HG03139 (cell line): ENCODE measurements around the gene TMEM87B.
"Not testable (repeated sequence)": the region's sequence is repeated elsewhere in the genome, so short reads cannot be mapped to it uniquely, and the experiment has no call there.

ENCODE experiments used
- ATAC-seq: cut with Tn5 transposase; IDR thresholded peaks from one replicate; pipeline ENCODE4 v1.9.1; 2021; ENCODE audit not compliant: unreplicated experiment

The TMEM87B gene

GRCh38 chr2:112032689-112033465 lies 22.2 kb upstream of the TMEM87B start:
- no peak for ATAC-seq

DNA sequence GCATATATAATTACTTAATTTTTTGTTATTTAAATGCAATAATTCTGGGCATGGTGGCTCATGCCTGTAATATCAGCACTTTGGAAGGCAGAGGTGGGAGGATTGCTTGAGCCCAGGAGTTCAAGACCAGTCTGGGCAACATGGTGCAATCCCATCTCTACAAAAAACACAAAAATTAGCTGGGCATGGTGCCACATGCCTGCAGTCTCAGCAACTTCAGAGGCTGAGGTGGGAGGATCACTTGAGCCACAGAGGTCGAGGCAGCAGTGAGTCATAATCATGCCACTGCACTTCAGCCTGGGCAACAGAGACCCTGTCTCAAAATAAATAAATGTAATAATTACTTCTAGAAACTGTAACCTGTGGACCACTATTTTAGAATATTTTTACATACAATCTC lies 21.5 kb upstream of the TMEM87B start:
- ATAC-seq: no peak

- ATAC-seq: no peak
These were observed 20.1 kb upstream of the TMEM87B start for GRCh38 chr2:112034924-112035323.

DNA sequence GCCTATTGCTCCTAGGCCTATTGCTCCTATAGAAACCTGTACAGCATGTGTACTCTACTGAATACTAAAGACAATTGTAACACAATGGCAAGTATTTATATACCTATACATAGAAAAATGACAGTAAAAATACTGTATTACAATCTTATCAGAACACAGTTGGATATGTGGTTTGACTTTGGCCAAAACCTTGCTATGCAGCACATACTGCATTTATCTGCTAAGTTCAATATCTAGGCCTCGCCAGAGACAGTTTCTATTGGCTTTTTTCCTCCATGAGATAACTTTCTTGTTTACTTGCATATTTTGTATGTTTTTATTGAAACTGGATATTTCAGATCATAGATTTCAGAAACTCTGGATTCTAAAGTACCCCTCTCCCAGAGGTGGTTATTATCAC lies 19.3 kb upstream of the TMEM87B start:
- no peak for ATAC-seq

DNA sequence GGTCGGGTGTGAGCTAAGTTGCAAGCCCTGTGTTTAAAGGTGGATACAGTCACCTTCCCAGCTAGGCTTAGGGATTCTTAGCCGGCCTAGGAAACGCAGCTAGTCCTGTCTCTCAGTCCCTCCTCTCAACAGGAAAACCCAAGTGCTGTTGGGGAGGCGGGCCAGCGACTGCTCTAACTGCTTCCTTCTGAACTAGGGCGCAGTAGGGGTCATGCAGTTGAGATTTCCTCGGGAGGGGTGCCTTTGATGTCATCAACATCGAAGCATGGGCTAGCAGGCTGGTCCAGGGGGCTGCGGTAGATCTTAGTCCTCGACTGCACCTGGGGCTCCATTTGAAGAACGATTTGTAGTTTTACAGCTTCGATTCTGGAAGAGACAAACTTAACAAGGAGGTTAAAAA lies 15.5 kb upstream of the TMEM87B start:
- not testable (repeated sequence) for ATAC-seq

DNA sequence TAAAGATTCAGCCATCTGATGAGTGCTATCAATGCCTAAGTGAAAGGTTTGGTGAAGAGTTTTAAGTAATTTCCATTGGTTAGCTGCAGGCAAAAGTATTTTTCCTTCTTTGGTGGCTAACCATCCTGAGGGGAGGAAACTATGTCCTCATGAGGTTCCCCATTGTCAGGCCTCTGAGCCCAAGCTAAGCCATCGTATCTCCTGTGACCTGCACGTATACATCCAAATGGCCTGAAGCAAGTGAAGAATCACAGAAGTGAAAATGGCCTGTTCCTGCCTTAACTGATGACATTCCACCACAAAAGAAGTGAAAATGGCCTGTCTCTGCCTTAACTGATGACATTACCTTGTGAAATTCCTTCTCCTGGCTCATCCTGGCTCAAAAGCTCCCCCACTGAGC lies 15.0 kb upstream of the TMEM87B start:
- ATAC-seq: not testable (repeated sequence)

- not testable (repeated sequence) for ATAC-seq
These were observed 13.6 kb upstream of the TMEM87B start for GRCh38 chr2:112041460-112041859.

DNA sequence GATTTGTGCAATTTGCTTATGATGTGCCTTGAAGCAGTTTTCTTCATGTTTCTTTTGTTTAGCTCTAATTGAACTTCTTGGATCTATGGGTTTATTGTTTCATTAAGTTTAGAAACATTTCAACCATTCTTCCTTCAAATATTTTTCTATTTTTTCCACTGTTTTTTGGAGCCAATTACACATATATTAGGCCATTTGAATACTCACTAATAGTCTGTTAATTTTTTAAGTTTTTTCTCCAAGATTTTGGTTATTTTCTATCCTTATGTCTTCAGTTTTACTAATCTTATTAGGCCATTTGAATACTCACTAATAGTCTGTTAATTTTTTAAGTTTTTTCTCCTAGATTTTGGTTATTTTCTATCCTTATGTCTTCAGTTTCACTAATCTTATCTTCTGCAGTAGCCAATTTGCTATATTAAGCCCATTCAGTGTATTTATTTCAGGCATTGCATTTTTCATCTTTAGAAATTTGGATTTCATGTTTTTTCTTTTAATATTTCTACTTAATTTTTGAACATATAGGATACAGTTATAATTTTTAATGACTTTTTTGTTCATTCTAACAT lies 9.5 kb upstream of the TMEM87B start:
- ATAC-seq: no peak

- no peak for ATAC-seq
These were observed 8.8 kb upstream of the TMEM87B start for GRCh38 chr2:112046231-112046630.

- no peak for ATAC-seq
These were observed 7.4 kb upstream of the TMEM87B start for GRCh38 chr2:112047537-112048235.

DNA sequence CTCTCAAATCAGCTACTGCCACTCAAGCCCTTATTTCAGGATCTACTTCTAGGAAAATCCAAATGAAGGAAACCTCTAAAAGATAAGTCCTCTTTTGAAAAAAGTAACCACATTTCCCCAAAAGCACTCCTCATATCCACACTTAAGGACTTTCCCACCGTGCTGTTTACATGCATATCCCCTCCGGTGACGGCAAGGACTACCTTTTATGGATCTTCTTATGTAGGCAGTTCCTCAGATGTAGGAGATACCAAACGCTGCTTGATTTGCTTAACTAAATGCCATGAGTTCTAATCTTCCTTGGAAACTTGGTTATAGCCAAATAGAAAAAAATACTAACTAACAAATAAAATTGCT lies 6.9 kb upstream of the TMEM87B start:
- ATAC-seq: no peak

DNA sequence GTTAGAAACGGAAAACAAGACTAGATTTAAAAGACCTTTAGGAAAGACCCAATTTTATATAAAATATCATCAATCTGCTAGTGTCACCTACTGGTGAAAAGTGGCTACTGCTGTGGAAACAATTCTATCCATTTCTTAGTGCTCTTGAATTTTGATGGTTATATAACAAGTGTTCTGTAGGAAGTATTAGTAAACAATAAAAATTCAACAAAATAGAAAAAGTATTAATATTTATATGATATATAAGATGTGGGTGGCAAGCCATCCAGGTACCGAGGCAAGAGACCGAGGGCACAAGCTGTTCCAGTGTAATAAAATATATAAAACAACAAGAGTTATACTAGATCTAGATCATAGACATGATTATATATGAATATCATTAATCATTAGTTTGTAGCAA lies 6.2 kb upstream of the TMEM87B start:
- ATAC-seq: no peak

- no peak for ATAC-seq
These were observed 4.8 kb upstream of the TMEM87B start for GRCh38 chr2:112050316-112050715.

GRCh38 chr2:112053917-112054846 lies 887 bp upstream of the TMEM87B start:
- ATAC-seq: peak; percentile 55

DNA sequence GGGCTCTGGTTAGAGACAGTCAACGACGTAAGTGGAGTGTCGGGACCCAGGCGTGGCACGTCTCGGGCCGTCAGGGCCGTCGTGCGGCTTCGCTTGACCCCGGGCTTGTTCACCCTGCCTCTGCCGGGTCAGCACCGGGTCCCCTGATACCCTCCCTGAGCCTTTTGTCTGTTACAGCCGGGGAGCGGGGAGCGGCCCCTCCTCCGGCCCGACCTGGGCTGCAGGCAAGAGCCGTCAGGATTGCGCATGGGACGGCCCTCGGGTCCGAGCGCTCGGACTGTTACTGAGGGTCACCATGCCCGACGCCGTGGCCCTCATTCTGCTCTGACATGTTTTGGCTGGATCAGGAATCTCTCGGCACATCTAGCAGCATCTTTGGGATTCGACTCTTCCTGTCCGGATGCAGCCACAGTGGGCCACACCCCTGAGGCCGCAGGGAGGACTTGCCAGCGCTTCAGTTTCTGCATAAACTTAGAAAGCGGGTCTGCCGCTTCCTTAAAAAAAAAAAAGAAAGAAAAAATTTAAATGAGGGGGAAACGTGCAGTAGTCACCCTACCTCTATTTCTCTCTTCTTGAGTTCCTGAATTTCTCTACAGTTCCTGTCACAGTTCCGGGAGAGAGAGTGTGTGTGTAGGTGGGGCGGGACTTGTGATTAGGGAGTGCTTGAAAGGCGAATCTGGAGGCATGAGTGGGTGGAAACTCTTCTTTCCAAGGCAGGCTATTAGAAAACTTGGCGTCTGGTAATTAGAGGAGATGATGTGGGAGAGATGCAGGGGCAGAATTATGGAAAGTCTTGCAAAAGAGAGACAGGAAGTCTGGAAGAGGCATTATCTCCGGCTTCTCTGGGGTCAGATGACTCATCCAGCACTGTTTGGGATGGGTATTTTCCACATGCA lies 909 bp downstream of the TMEM87B start:
- peak; percentile 3 for ATAC-seq

DNA sequence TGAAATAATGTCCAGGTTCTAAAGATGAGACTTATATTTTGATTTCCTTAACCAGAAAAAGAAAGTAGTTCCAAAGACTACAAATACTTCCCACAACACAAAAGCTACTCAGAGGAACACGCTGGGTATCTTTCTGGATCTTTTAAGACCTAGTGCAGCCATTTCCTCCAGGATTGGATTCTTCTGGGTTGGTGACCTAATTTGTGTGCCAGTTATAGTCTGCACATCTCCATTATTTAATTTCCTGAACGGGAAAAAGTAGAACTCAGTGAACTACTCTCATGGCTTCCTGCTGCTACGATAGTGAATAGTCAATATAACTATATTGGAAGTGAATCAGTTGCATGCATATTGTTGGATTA lies 1.5 kb downstream of the TMEM87B start:
- no peak for ATAC-seq

- ATAC-seq: no peak
These were observed 4.6 kb downstream of the TMEM87B start for GRCh38 chr2:112059671-112060070.

GRCh38 chr2:112061299-112061698 lies 6.2 kb downstream of the TMEM87B start:
- no peak for ATAC-seq

DNA sequence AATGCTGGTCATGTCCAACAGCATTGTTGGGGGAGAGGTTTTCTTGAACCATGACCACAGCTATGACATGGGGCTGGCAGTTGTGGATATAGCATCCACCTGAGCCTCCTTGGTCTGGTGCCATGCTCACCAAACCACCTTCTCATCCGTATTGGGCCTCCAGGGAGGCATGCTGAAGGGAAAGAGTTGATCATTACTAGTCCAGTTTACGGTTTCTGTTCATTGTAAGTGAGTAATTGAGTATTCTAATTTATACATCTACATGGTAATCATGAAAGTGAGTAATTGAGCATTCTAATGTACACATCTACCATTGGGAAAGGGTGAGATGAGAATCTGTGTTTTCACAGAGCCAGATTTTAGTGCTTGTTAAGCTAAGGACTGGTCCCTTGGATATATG lies 6.8 kb downstream of the TMEM87B start:
- ATAC-seq: no peak

DNA sequence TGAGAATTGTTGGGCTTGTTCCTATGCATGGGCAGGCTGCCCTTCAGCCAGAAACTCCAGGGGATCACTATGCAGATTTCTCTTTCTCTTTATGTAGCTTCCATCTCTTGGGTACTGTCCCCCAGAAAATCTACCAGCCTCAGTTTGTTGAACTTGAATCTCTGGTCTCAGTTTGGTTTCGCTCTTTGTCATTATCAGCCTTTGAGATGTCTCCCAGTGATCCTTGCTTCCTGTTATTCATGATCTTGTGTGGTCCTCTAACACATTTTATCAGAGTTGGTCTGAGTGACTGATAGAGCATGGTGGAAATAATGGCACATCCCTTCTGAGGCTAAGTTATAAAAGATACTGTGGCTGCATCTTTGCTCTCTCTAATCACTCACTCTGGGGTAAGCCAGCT lies 7.8 kb downstream of the TMEM87B start:
- ATAC-seq: no peak
